Stimulated activated CD8-positive, alpha-beta memory T cell treated with anti-CD3 and anti-CD28 coated beads, Interleukin-12 subunit alpha, Interleukin-12 subunit beta, amount 100 ng/mL, for 4 hours (primary cell): Measurements from ENCODE around the gene TMEM217.
A peak's percentile ranks its signal among the peaks of the same experiment; 100 is the strongest.
"Not testable (repeated sequence)": the region's sequence is repeated elsewhere in the genome, so short reads cannot be mapped to it uniquely, and the experiment has no call there.

Experiments used
- DNase-seq: peaks from one replicate; pipeline ENCODE4 v3.0.0-alpha.2; 2020; ENCODE audit warnings: low read depth

TMEM217 gene

GRCh38 chr6:37210313-37210968, 47.5 kb downstream of the TMEM217 start:
- peak; percentile 33 for DNase-seq

GRCh38 chr6:37209461-37210205, 48.3 kb downstream of the TMEM217 start:
- DNase-seq, result no peak

- no peak for DNase-seq
These were observed 49.2 kb downstream of the TMEM217 start for GRCh38 chr6:37208793-37209192.

GRCh38 chr6:37207903-37208456, 50.0 kb downstream of the TMEM217 start:
- peak; percentile 72 for DNase-seq

- DNase-seq, result no peak
These were observed 51.3 kb downstream of the TMEM217 start for GRCh38 chr6:37206622-37207021.

GRCh38 chr6:37205997-37206340, 52.0 kb downstream of the TMEM217 start:
- DNase-seq, result no peak

GRCh38 chr6:37205175-37205996, 52.6 kb downstream of the TMEM217 start:
- DNase-seq, result no peak

GRCh38 chr6:37204014-37204751, 53.8 kb downstream of the TMEM217 start:
- no peak for DNase-seq

GRCh38 chr6:37202788-37203491, 55.0 kb downstream of the TMEM217 start:
- no peak for DNase-seq

GRCh38 chr6:37201726-37202125, 56.2 kb downstream of the TMEM217 start:
- no peak for DNase-seq

- no peak for DNase-seq
These were observed 57.9 kb downstream of the TMEM217 start for GRCh38 chr6:37200085-37200484.

- DNase-seq, result not testable (repeated sequence)
These were observed 61.5 kb downstream of the TMEM217 start for GRCh38 chr6:37196451-37196850.

- not testable (repeated sequence) for DNase-seq
These were observed 63.1 kb downstream of the TMEM217 start for GRCh38 chr6:37194886-37195285.

GRCh38 chr6:37192666-37193065, 65.3 kb downstream of the TMEM217 start:
- DNase-seq, result no peak

- no peak for DNase-seq
These were observed 67.8 kb downstream of the TMEM217 start for GRCh38 chr6:37190159-37190535.

GRCh38 chr6:37188962-37189510, 68.9 kb downstream of the TMEM217 start:
- DNase-seq, result no peak

GRCh38 chr6:37187321-37188022, 70.5 kb downstream of the TMEM217 start:
- DNase-seq, result no peak

GRCh38 chr6:37185949-37186720, 71.8 kb downstream of the TMEM217 start:
- DNase-seq, result not testable (repeated sequence)
